ENCODE results near the gene ACTRT3.

ACTRT3 gene

DNA sequence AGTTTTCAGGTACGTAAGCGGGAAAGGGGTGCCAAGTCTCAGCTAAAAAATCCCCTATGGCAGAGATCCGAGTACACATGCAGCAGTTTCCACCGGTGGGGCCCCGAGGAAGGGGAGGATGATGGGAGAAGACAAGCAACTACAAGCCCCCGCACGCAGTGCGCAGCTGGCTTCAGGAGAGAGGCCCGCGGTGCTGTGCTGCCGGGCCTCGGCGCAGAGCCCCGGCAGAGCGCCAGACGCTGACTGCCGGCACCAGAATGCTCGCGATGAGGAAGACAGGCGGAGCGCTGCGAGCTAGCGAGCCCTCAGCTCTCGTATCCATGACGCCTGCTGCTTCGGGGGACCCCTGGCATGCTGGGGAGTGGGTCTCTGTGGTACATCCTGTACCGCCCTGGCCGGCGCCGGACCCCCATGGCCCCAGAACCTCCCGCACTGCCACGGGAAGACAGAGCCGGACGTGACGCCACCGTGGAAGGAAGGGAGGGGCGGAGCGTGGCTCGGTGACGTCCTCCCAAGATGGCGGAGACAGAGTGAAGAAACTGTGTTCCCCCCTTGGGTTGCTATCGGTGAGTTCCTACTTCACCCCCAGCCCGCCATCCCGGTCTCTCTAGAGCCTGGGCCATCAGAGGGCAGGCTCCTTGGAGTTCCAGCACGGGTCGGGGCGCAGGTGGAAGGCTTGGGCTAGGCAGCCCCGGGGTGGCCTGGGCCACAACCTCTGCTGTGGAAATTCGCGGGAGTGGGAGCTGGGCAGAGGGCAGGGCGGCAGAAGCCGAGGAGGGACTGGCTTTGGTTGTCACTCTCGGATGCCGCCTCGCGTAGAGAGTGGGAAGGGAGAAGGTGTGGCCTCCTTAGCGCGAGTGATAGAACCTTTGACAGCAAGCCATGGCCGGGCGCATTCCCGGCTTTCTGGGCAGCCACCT is 3.8 kb upstream of the ACTRT3 start, which contains the start of gene MYNN (continued):
- TF ChIP-seq, protein P1, sequence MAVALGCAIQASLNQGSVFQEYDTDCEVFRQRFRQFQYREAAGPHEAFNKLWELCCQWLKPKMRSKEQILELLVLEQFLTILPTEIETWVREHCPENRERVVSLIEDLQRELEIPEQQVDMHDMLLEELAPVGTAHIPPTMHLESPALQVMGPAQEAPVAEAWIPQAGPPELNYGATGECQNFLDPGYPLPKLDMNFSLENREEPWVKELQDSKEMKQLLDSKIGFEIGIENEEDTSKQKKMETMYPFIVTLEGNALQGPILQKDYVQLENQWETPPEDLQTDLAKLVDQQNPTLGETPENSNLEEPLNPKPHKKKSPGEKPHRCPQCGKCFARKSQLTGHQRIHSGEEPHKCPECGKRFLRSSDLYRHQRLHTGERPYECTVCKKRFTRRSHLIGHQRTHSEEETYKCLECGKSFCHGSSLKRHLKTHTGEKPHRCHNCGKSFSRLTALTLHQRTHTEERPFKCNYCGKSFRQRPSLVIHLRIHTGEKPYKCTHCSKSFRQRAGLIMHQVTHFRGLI (tag by site-specific recombination; IDR thresholded peaks at IDR 0.05), result no peak
- TF ChIP-seq GLI2 (tag by site-specific recombination; IDR thresholded peaks at IDR 0.05; ENCODE audit: borderline replicate concordance, low read depth) (no peak), GFI1B (tag by site-specific recombination; IDR thresholded peaks at IDR 0.05) (no peak), ZSCAN30 (tag by site-specific recombination; IDR thresholded peaks at IDR 0.05) (peak; percentile 89), OVOL3 (tag by site-specific recombination; IDR thresholded peaks at IDR 0.05) (no peak), ZBTB7A (tag by site-specific recombination; IDR thresholded peaks at IDR 0.05; ENCODE audit: low read depth) (peak; percentile 94), ZNF707 (tag by site-specific recombination; IDR thresholded peaks at IDR 0.05) (no peak), ZNF658 (tag by site-specific recombination; IDR thresholded peaks at IDR 0.05) (no peak), ZFP41 (tag by site-specific recombination; IDR thresholded peaks at IDR 0.05; ENCODE audit: borderline replicate concordance) (no peak), ZNF350 (tag by site-specific recombination; IDR thresholded peaks at IDR 0.05) (no peak), ZNF510 (tag by site-specific recombination; IDR thresholded peaks at IDR 0.05; ENCODE audit: insufficient replicate concordance) (no peak), BCL11B (tag by site-specific recombination; IDR thresholded peaks at IDR 0.05; ENCODE audit: low read depth) (peak; percentile 27; the same call in 1 of the 2 replicates), ZNF621 (tag by site-specific recombination; IDR thresholded peaks at IDR 0.05) (no peak), ZXDB (tag by site-specific recombination; IDR thresholded peaks at IDR 0.05) (peak; percentile 57), ZNF354C (tag by site-specific recombination; IDR thresholded peaks at IDR 0.05; ENCODE audit: borderline replicate concordance, low read depth) (no peak), ZNF501 (tag by site-specific recombination; IDR thresholded peaks at IDR 0.05) (peak; percentile 78), ZBTB48 (tag by site-specific recombination; IDR thresholded peaks at IDR 0.05) (peak; percentile 62; the same call in 1 of the 2 replicates), ZNF654 (tag by site-specific recombination; IDR thresholded peaks at IDR 0.05; ENCODE audit: low read depth) (no peak), ZNF223 (tag by site-specific recombination; IDR thresholded peaks at IDR 0.05) (peak; percentile 83), ZNF660 (tag by site-specific recombination; IDR thresholded peaks at IDR 0.05) (peak; percentile 87), ZNF558 (tag by site-specific recombination; IDR thresholded peaks at IDR 0.05) (no peak), ZNF623 (tag by site-specific recombination; IDR thresholded peaks at IDR 0.05) (no peak), GLIS1 (tag by site-specific recombination; IDR thresholded peaks at IDR 0.05) (peak; percentile 89)
- TF ChIP-seq, protein P2, sequence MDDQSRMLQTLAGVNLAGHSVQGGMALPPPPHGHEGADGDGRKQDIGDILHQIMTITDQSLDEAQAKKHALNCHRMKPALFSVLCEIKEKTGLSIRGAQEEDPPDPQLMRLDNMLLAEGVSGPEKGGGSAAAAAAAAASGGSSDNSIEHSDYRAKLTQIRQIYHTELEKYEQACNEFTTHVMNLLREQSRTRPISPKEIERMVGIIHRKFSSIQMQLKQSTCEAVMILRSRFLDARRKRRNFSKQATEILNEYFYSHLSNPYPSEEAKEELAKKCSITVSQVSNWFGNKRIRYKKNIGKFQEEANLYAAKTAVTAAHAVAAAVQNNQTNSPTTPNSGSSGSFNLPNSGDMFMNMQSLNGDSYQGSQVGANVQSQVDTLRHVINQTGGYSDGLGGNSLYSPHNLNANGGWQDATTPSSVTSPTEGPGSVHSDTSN (CRISPR knock-in tag; IDR thresholded peaks at IDR 0.05), result peak; percentile 72; the same call in 1 of the 2 replicates
- TF ChIP-seq, protein P3, sequence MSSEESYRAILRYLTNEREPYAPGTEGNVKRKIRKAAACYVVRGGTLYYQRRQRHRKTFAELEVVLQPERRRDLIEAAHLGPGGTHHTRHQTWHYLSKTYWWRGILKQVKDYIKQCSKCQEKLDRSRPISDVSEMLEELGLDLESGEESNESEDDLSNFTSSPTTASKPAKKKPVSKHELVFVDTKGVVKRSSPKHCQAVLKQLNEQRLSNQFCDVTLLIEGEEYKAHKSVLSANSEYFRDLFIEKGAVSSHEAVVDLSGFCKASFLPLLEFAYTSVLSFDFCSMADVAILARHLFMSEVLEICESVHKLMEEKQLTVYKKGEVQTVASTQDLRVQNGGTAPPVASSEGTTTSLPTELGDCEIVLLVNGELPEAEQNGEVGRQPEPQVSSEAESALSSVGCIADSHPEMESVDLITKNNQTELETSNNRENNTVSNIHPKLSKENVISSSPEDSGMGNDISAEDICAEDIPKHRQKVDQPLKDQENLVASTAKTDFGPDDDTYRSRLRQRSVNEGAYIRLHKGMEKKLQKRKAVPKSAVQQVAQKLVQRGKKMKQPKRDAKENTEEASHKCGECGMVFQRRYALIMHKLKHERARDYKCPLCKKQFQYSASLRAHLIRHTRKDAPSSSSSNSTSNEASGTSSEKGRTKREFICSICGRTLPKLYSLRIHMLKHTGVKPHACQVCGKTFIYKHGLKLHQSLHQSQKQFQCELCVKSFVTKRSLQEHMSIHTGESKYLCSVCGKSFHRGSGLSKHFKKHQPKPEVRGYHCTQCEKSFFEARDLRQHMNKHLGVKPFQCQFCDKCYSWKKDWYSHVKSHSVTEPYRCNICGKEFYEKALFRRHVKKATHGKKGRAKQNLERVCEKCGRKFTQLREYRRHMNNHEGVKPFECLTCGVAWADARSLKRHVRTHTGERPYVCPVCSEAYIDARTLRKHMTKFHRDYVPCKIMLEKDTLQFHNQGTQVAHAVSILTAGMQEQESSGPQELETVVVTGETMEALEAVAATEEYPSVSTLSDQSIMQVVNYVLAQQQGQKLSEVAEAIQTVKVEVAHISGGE (tag by site-specific recombination; conservative IDR thresholded peaks at IDR 0.05; ENCODE audit: low read depth), result peak; percentile 87
- TF ChIP-seq, protein P4, sequence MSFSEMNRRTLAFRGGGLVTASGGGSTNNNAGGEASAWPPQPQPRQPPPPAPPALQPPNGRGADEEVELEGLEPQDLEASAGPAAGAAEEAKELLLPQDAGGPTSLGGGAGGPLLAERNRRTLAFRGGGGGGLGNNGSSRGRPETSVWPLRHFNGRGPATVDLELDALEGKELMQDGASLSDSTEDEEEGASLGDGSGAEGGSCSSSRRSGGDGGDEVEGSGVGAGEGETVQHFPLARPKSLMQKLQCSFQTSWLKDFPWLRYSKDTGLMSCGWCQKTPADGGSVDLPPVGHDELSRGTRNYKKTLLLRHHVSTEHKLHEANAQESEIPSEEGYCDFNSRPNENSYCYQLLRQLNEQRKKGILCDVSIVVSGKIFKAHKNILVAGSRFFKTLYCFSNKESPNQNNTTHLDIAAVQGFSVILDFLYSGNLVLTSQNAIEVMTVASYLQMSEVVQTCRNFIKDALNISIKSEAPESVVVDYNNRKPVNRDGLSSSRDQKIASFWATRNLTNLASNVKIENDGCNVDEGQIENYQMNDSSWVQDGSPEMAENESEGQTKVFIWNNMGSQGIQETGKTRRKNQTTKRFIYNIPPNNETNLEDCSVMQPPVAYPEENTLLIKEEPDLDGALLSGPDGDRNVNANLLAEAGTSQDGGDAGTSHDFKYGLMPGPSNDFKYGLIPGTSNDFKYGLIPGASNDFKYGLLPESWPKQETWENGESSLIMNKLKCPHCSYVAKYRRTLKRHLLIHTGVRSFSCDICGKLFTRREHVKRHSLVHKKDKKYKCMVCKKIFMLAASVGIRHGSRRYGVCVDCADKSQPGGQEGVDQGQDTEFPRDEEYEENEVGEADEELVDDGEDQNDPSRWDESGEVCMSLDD (tag by site-specific recombination; IDR thresholded peaks at IDR 0.05), result peak; percentile 84
- TF ChIP-seq, protein P5, sequence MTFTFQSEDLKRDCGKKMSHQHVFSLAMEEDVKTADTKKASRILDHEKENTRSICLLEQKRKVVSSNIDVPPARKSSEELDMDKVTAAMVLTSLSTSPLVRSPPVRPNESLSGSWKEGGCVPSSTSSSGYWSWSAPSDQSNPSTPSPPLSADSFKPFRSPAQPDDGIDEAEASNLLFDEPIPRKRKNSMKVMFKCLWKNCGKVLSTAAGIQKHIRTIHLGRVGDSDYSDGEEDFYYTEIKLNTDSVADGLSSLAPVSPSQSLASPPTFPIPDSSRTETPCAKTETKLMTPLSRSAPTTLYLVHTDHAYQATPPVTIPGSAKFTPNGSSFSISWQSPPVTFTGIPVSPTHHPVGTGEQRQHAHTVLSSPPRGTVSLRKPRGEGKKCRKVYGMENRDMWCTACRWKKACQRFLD (tag by site-specific recombination; IDR thresholded peaks at IDR 0.05), result no peak

Data from HEK293 (cell line).